Fibroblast of skin of scalp (primary cell): ENCODE measurements around the gene ARHGAP33.
"Not testable (repeated sequence)": the region's sequence is repeated elsewhere in the genome, so short reads cannot be mapped to it uniquely, and the experiment has no call there.

Experiments used
- DNase-seq: peaks from one replicate; pipeline ENCODE4 v3.0.0-alpha.2; 2013

The ARHGAP33 gene

GRCh38 chr19:35793381-35794165 is 18.2 kb downstream of the ARHGAP33 start:
- peak; percentile 27 for DNase-seq

- DNase-seq, result not testable (repeated sequence)
These were observed 20.2 kb downstream of the ARHGAP33 start for GRCh38 chr19:35795564-35795963.

- no peak for DNase-seq
These were observed 21.5 kb downstream of the ARHGAP33 start for GRCh38 chr19:35796645-35797542.

- DNase-seq, result no peak
These were observed 22.3 kb downstream of the ARHGAP33 start for GRCh38 chr19:35797663-35798062.

- no peak for DNase-seq
These were observed 26.5 kb downstream of the ARHGAP33 start for GRCh38 chr19:35801828-35802227.

- no peak for DNase-seq
These were observed 30.2 kb downstream of the ARHGAP33 start for GRCh38 chr19:35805526-35806102.

GRCh38 chr19:35806597-35806996 is 31.2 kb downstream of the ARHGAP33 start:
- no peak for DNase-seq

- no peak for DNase-seq
These were observed 32.3 kb downstream of the ARHGAP33 start for GRCh38 chr19:35807633-35808032.

- no peak for DNase-seq
These were observed 36.2 kb downstream of the ARHGAP33 start for GRCh38 chr19:35811317-35812219.

- DNase-seq, result no peak
These were observed 37.1 kb downstream of the ARHGAP33 start, which contains the start of gene PRODH2 for GRCh38 chr19:35812220-35813042. Gene PRODH2 (minus strand): TSS chr19:35812845. CDS start chr19:35812805, 40 bp downstream.

GRCh38 chr19:35813043-35813890 is 37.9 kb downstream of the ARHGAP33 start:
- DNase-seq, result no peak

GRCh38 chr19:35816262-35816661 is 40.9 kb downstream of the ARHGAP33 start:
- DNase-seq, result no peak

GRCh38 chr19:35816846-35817245 is 41.5 kb downstream of the ARHGAP33 start:
- no peak for DNase-seq

- DNase-seq, result no peak
These were observed 43.1 kb downstream of the ARHGAP33 start for GRCh38 chr19:35818445-35818844.

GRCh38 chr19:35822579-35822978 is 47.2 kb downstream of the ARHGAP33 start:
- DNase-seq, result no peak

- no peak for DNase-seq
These were observed 48.8 kb downstream of the ARHGAP33 start for GRCh38 chr19:35824150-35824549.

- peak; percentile 68 for DNase-seq
These were observed 53.4 kb downstream of the ARHGAP33 start for GRCh38 chr19:35828692-35829301.

GRCh38 chr19:35830986-35831385 is 55.6 kb downstream of the ARHGAP33 start:
- no peak for DNase-seq

GRCh38 chr19:35832054-35832453 is 56.7 kb downstream of the ARHGAP33 start:
- DNase-seq, result no peak

GRCh38 chr19:35833972-35834371 is 58.6 kb downstream of the ARHGAP33 start:
- DNase-seq, result no peak
